Measurements from ENCODE around the gene MARVELD3. TPM values are rescaled to one million over a fixed set of nuclear protein-coding genes. Genes with fewer than 3 reads are reported as not detected.
A peak's percentile ranks its signal among the peaks of the same experiment; 100 is the strongest.
"Not testable (repeated sequence)": the region's sequence is repeated elsewhere in the genome, so short reads cannot be mapped to it uniquely, and the experiment has no call there.

Gene MARVELD3
- total RNA-seq (10 to 100 TPM; 11.7 to 16.0 (median 14.1) TPM), polyA plus RNA-seq (10 to 100 TPM in 1 of 2 donors, 1 to 10 TPM in 1; 9.7 to 11.6 TPM)

- Histone ChIP-seq H3K36me3 (no peaks in the 10 kb centered on the region), H3K4me1 (peaks cover 16 to 20% (median 18%) of the 10 kb centered on the region in 3 donors), H3K27me3 (no peaks in the 10 kb centered on the region), H3K4me3 (peak within 1 kb of the TSS; percentile 67 to 84 (median 80)), H3K9me3 (no peaks in the 10 kb centered on the region), H3K27ac (peak within 1 kb of the TSS; percentile 73 to 93 (median 84))
- 0 to 1% methylated on average over 69 to 98 of the region's 98 CpGs for WGBS, 2 donors
- DNase-seq (peak; percentile 87 to 100 (median 97)), FAIRE-seq (no peak), ATAC-seq (peak; percentile 65 to 82 (median 81))
- intact Hi-C loops (cut with DNase I) = no loop called here
- TF ChIP-seq, protein P1, sequence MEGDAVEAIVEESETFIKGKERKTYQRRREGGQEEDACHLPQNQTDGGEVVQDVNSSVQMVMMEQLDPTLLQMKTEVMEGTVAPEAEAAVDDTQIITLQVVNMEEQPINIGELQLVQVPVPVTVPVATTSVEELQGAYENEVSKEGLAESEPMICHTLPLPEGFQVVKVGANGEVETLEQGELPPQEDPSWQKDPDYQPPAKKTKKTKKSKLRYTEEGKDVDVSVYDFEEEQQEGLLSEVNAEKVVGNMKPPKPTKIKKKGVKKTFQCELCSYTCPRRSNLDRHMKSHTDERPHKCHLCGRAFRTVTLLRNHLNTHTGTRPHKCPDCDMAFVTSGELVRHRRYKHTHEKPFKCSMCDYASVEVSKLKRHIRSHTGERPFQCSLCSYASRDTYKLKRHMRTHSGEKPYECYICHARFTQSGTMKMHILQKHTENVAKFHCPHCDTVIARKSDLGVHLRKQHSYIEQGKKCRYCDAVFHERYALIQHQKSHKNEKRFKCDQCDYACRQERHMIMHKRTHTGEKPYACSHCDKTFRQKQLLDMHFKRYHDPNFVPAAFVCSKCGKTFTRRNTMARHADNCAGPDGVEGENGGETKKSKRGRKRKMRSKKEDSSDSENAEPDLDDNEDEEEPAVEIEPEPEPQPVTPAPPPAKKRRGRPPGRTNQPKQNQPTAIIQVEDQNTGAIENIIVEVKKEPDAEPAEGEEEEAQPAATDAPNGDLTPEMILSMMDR (IDR thresholded peaks at IDR 0.05) = no peak
Measured at GRCh38 chr16:71626018-71626857, at the start of gene MARVELD3. TSS of gene MARVELD3 (plus strand) at chr16:71626184. CDS start at chr16:71626230, 46 bp downstream.

DNA sequence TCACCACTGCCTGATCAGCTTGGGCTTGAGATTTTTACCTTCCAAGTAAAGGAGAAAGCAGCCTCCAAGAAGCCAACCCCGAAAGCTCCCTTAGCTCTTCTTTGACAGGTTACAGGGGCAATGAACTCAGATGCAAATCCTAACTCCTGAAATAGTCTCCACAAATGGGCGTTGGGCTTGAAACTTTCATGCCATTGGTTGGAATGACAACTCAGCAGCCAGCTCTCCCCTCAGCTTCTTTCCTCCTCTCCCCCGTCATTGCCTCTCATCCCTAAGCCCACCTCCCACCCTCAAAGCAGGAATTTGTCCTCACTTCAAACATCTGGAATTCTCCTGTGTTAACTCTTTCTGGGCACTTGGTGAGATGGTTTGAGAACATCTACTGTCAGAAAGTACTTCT is 49.0 kb upstream of the MARVELD3 start, which contains the start of gene TAT:
Gene TAT, minus strand, starts transcription at position 122 of the 400 bp plus-strand sequence. CDS start 677 bp downstream, outside the sequence.
- no peak within 1 kb of the TSS for H3K27ac ChIP-seq
- H3K36me3 ChIP-seq = no peaks in the 10 kb centered on the region
- TF ChIP-seq, protein P1 (IDR thresholded peaks at IDR 0.05) = no peak
- H3K9me3 ChIP-seq = no peaks in the 10 kb centered on the region
- no peaks in the 10 kb centered on the region for H3K27me3 ChIP-seq
- H3K4me1 ChIP-seq = peaks cover 0 to 11% (median 11%) of the 10 kb centered on the region in 3 donors
- intact Hi-C loops (cut with DNase I) = no loop called here
- 26 to 31% methylated on average over 3 of the region's 3 CpGs for WGBS, 2 donors
- FAIRE-seq = no peak
- no peak within 1 kb of the TSS for H3K4me3 ChIP-seq
- DNase-seq = no peak
- no peak for ATAC-seq

DNA sequence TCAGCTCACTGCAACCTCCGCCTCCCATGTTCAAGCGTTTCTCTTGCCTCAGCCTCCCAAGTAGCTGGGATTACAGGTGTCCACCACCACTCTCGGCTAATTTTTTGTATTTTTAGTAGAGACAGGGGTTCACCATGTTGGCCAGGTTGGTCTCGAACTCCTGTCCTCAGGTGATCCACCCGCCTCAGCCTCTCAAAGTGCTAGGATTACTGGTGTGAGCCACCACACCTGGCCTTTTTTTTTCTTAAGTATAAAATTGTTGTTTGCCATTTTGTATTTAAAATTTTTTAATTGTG is 43.5 kb upstream of the MARVELD3 start:
- H3K27ac ChIP-seq; H3K27me3 ChIP-seq; H3K36me3 ChIP-seq; H3K4me3 ChIP-seq; H3K4me1 ChIP-seq; ATAC-seq; intact Hi-C loops (cut with DNase I); FAIRE-seq; H3K9me3 ChIP-seq; DNase-seq: not testable (repeated sequence)
- 89 to 93% methylated on average over 5 of the region's 5 CpGs for WGBS, 2 donors

- 76 to 81% methylated on average over 3 of the region's 3 CpGs for WGBS, 2 donors
- DNase-seq (no peak), ATAC-seq (no peak), FAIRE-seq (no peak)
- TF ChIP-seq, protein P1 (IDR thresholded peaks at IDR 0.05) = no peak
- Histone ChIP-seq H3K27me3 (no peaks in the 10 kb centered on the region), H3K36me3 (no peaks in the 10 kb centered on the region), H3K27ac (peak overlapping the region in 1 of 4 donors; percentile 34), H3K9me3 (no peaks in the 10 kb centered on the region), H3K4me3 (no peak overlapping the region), H3K4me1 (no peaks in the 10 kb centered on the region)
- intact Hi-C loops (cut with DNase I) = no loop called here
Measured at GRCh38 chr16:71584543-71585317, 41.3 kb upstream of the MARVELD3 start.

DNA sequence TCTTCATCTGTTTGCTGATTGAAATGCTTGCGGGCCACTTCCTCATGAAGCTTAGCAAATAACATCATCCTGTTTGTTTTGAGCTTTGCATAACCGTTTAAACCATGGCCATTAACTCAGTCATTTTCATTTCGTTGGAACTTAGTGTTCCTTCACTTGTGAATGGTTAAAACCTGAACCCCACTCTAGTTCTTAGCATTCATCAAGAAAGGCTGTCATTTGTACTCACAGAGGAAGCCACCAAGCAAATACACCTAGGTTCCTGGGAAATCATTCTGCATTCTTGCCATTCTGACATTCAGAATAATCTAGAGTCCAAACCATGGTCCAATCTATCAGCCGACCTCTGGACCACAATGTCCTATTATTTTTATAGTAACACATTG is 40.7 kb upstream of the MARVELD3 start:
- Histone ChIP-seq H3K27me3 (no peaks in the 10 kb centered on the region), H3K36me3 (no peaks in the 10 kb centered on the region), H3K4me3 (no peak overlapping the region), H3K27ac (peak overlapping the region in 1 of 4 donors; percentile 34), H3K4me1 (no peaks in the 10 kb centered on the region), H3K9me3 (no peaks in the 10 kb centered on the region)
- TF ChIP-seq, protein P1 (IDR thresholded peaks at IDR 0.05) = no peak
- FAIRE-seq (no peak), DNase-seq (no peak), ATAC-seq (peak in 2 of 4 donors; percentile 67 to 84)
- intact Hi-C loops (cut with DNase I) = no loop called here
- 12 to 14% methylated on average over 4 of the region's 4 CpGs for WGBS, 2 donors

DNA sequence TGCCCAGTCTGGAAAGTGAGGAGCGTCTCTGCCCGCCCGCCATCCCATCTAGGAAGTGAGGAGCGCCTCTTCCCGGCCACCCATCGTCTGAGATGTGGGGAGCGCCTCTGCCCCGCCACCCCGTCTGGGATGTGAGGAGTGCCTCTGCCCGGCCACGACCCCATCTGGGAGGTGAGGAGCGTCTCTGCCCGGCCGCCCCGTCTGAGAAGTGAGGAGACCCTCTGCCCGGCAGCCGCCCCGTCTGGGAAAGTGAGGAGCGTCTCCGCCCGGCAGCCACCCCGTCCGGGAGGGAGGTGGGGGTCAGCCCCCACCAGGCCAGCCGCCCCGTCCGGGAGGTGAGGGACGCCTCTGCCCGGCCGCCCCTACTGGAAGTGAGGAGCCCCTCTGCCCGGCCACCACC is 36.6 kb upstream of the MARVELD3 start:
- FAIRE-seq; H3K36me3 ChIP-seq; ATAC-seq; H3K27ac ChIP-seq; intact Hi-C loops (cut with DNase I); H3K27me3 ChIP-seq; H3K4me1 ChIP-seq; DNase-seq; H3K9me3 ChIP-seq; H3K4me3 ChIP-seq: not testable (repeated sequence)
- 86 to 97% methylated on average over 12 to 30 of the region's 30 CpGs for WGBS, 2 donors

GRCh38 chr16:71590071-71590470 is 35.9 kb upstream of the MARVELD3 start:
- H3K27me3 ChIP-seq; DNase-seq; H3K4me3 ChIP-seq; H3K4me1 ChIP-seq; H3K9me3 ChIP-seq; H3K27ac ChIP-seq; ATAC-seq; H3K36me3 ChIP-seq; FAIRE-seq; intact Hi-C loops (cut with DNase I): not testable (repeated sequence)
- no CpG with 5 or more reads among the region's 2 CpGs for WGBS, 2 donors
